Measurements from ENCODE around the gene OPA1.

GRCh38 chr3:193702967-193703366, 110.0 kb downstream of the OPA1 start:
- no peak for TF ChIP-seq CTCF (IDR thresholded peaks at IDR 0.05)
- TF ChIP-seq POLR2A (IDR thresholded peaks at IDR 0.05): no peak
